ENCODE measurements around the gene SLC17A9. TPM values are rescaled to one million over a fixed set of nuclear protein-coding genes. Genes with fewer than 3 reads are reported as not detected.

Gene SLC17A9
- total RNA-seq, 3 donors from 2014 or later, result 2.2 to 4.9 (median 2.7) TPM

- intact Hi-C loops (cut with DNase I; ENCODE audit: low total_unique reads), result no loop called here
- no peaks in the 10 kb centered on the region for H3K36me3 ChIP-seq
- H3K27ac ChIP-seq, result no peak overlapping the region
- DNase-seq (ENCODE audit: low spot score in 2 of 2), result no peak
- H3K27me3 ChIP-seq, result no peaks in the 10 kb centered on the region
- no peak for TF ChIP-seq POLR2AphosphoS5 (IDR thresholded peaks at IDR 0.05)
- TF ChIP-seq POLR2A (IDR thresholded peaks at IDR 0.05), result no peak
- TF ChIP-seq CTCF (IDR thresholded peaks at IDR 0.05), result no peak
- no peaks in the 10 kb centered on the region for H3K9me3 ChIP-seq
- peaks cover 0 to 7% of the 10 kb centered on the region in 2 donors for H3K4me1 ChIP-seq
- no peak overlapping the region for H3K4me3 ChIP-seq
Observed at GRCh38 chr20:62942456-62942855, 10.1 kb upstream of the SLC17A9 start.

GRCh38 chr20:62943396-62943795 is 9.1 kb upstream of the SLC17A9 start:
- intact Hi-C loops (cut with DNase I; ENCODE audit: low total_unique reads), result no loop called here
- Histone ChIP-seq H3K27me3 (no peaks in the 10 kb centered on the region), H3K27ac (no peak overlapping the region), H3K36me3 (no peaks in the 10 kb centered on the region), H3K4me1 (peaks cover 0 to 7% of the 10 kb centered on the region in 2 donors), H3K9me3 (no peaks in the 10 kb centered on the region), H3K4me3 (no peak overlapping the region)
- DNase-seq (ENCODE audit: low spot score in 2 of 2), result no peak
- no peak for TF ChIP-seq CTCF (IDR thresholded peaks at IDR 0.05)
- TF ChIP-seq POLR2A (IDR thresholded peaks at IDR 0.05), result no peak
- TF ChIP-seq POLR2AphosphoS5 (IDR thresholded peaks at IDR 0.05), result no peak

- intact Hi-C loops (cut with DNase I; ENCODE audit: low total_unique reads), result no loop called here
- TF ChIP-seq POLR2A (IDR thresholded peaks at IDR 0.05), result no peak
- TF ChIP-seq CTCF (IDR thresholded peaks at IDR 0.05), result no peak
- TF ChIP-seq POLR2AphosphoS5 (IDR thresholded peaks at IDR 0.05), result no peak
- peaks cover 0 to 5% of the 10 kb centered on the region in 2 donors for H3K4me1 ChIP-seq
- no peaks in the 10 kb centered on the region for H3K9me3 ChIP-seq
- no peak for DNase-seq (ENCODE audit: low spot score in 2 of 2)
- no peak overlapping the region for H3K4me3 ChIP-seq
- H3K36me3 ChIP-seq, result no peaks in the 10 kb centered on the region
- no peak overlapping the region for H3K27ac ChIP-seq
- H3K27me3 ChIP-seq, result no peaks in the 10 kb centered on the region
Observed at GRCh38 chr20:62944184-62944583, 8.3 kb upstream of the SLC17A9 start.

GRCh38 chr20:62944746-62945145 is 7.8 kb upstream of the SLC17A9 start:
- intact Hi-C loops (cut with DNase I; ENCODE audit: low total_unique reads), result no loop called here
- Histone ChIP-seq H3K4me1 (no peaks in the 10 kb centered on the region), H3K27me3 (no peaks in the 10 kb centered on the region), H3K9me3 (no peaks in the 10 kb centered on the region), H3K36me3 (no peaks in the 10 kb centered on the region), H3K4me3 (no peak overlapping the region), H3K27ac (no peak overlapping the region)
- TF ChIP-seq POLR2A (IDR thresholded peaks at IDR 0.05), result no peak
- TF ChIP-seq POLR2AphosphoS5 (IDR thresholded peaks at IDR 0.05), result no peak
- TF ChIP-seq CTCF (IDR thresholded peaks at IDR 0.05), result no peak
- no peak for DNase-seq (ENCODE audit: low spot score in 2 of 2)

- DNase-seq (ENCODE audit: low spot score in 2 of 2), result no peak
- H3K36me3 ChIP-seq, result no peaks in the 10 kb centered on the region
- no peaks in the 10 kb centered on the region for H3K9me3 ChIP-seq
- H3K4me3 ChIP-seq, result no peak overlapping the region
- intact Hi-C loops (cut with DNase I; ENCODE audit: low total_unique reads), result no loop called here
- H3K4me1 ChIP-seq, result no peaks in the 10 kb centered on the region
- no peaks in the 10 kb centered on the region for H3K27me3 ChIP-seq
- TF ChIP-seq POLR2AphosphoS5 (IDR thresholded peaks at IDR 0.05) (no peak), CTCF (IDR thresholded peaks at IDR 0.05) (no peak), POLR2A (IDR thresholded peaks at IDR 0.05) (no peak)
- H3K27ac ChIP-seq, result no peak overlapping the region
Observed at GRCh38 chr20:62945771-62946339, 6.7 kb upstream of the SLC17A9 start.
